IMR-90 (cell line): Measurements from ENCODE around the gene C6orf141. TPM values are rescaled to one million over a fixed set of nuclear protein-coding genes. Genes with fewer than 3 reads are reported as not detected.

Experiments
- ATAC-seq: fragments of 200-7000 bp; cut with Tn5 transposase; 2 replicates; pipeline ENCODE4 v1.9.1; 2020; ENCODE audit warnings: low read depth, mild to moderate bottlenecking, moderate library complexity
- BruUV-seq: library from RNA; stranded (reverse); fragments of 400-500 nt; replicated peaks from 2 replicates; lab custom pipeline; 2021; lab: Mats Ljungman, UMichigan
- CTCF ChIA-PET: fragments of 300-600 bp; formaldehyde crosslinking; extraction: SDS; loops from one replicate; lab custom pipeline; 2021; ENCODE audit warnings: antibody characterized with exemption; lab: Yijun Ruan, JAX
- POLR2A ChIA-PET: fragments of 300-600 bp; sonication (Branson Sonifier 250); formaldehyde crosslinking; loops from one replicate; lab custom pipeline; 2022; ENCODE audit warnings: antibody characterized with exemption; ENCODE audit not compliant: unreplicated experiment; lab: Charles Lee
- DNase-seq: peaks from one replicate; pipeline ENCODE4 v3.0.0; 2013
- H2AFZ ChIP-seq: replicated peaks from 2 replicates; pipeline ENCODE3; 2013; ENCODE audit warnings: low read length, mild to moderate bottlenecking; ENCODE audit not compliant: poor library complexity
- H2AK5ac ChIP-seq: 2 replicates; pipeline ENCODE4 v1.6.1; 2013; ENCODE audit warnings: low read depth, low read length, inconsistent platforms
- H2AK9ac ChIP-seq: replicated peaks from 2 replicates; pipeline ENCODE3; 2013; ENCODE audit warnings: mild to moderate bottlenecking, low read depth, low read length, moderate library complexity; ENCODE audit not compliant: poor library complexity
- H2BK120ac ChIP-seq: 2 replicates; pipeline ENCODE4 v1.6.1; 2013; ENCODE audit warnings: low read depth, low read length, inconsistent platforms
- H2BK15ac ChIP-seq: 3 replicates; pipeline ENCODE4 v1.6.1; 2013; ENCODE audit warnings: low read depth, low read length, inconsistent platforms
- H2BK20ac ChIP-seq: 2 replicates; pipeline ENCODE4 v1.6.1; 2013; ENCODE audit warnings: low read depth, mild to moderate bottlenecking, inconsistent platforms, low read length, moderate library complexity
- H2BK5ac ChIP-seq: 2 replicates; pipeline ENCODE4 v1.6.1; 2013; ENCODE audit warnings: mild to moderate bottlenecking, low read depth, low read length, inconsistent platforms; ENCODE audit not compliant: poor library complexity, severe bottlenecking
- H3K14ac ChIP-seq: replicated peaks from 2 replicates; pipeline ENCODE4 v1.6.1; 2013; ENCODE audit warnings: low read depth, low read length, inconsistent platforms
- H3K18ac ChIP-seq: 2 replicates; pipeline ENCODE4 v1.6.1; 2013; ENCODE audit warnings: low read depth, low read length, control low read depth
- H3K23ac ChIP-seq: 2 replicates; pipeline ENCODE4 v1.6.1; 2013; ENCODE audit warnings: low read depth, low read length, inconsistent platforms
- H3K27ac ChIP-seq: 2 replicates; pipeline ENCODE4 v1.5.1; 2013; ENCODE audit warnings: mild to moderate bottlenecking, control low read depth, low read length; ENCODE audit not compliant: insufficient read depth
- H3K27me3 ChIP-seq: 2 replicates; pipeline ENCODE4 v1.6.1; 2013; ENCODE audit warnings: low read length; ENCODE audit not compliant: control insufficient read depth, insufficient read depth
- H3K36me3 ChIP-seq: 2 replicates; pipeline ENCODE4 v1.6.1; 2013; ENCODE audit warnings: low read length, mixed read lengths; ENCODE audit not compliant: control insufficient read depth, insufficient read depth
- H3K4ac ChIP-seq: 2 replicates; pipeline ENCODE4 v1.6.1; 2013; ENCODE audit warnings: low read depth, low read length, inconsistent platforms
- H3K4me1 ChIP-seq: 2 replicates; pipeline ENCODE4 v1.6.1; 2013; ENCODE audit warnings: low read length, mixed read lengths; ENCODE audit not compliant: control insufficient read depth, insufficient read depth
- H3K4me2 ChIP-seq: 2 replicates; pipeline ENCODE4 v1.6.1; 2013; ENCODE audit warnings: low read depth, mild to moderate bottlenecking, control low read depth, low read length, moderate library complexity
- H3K4me3 ChIP-seq: 2 replicates; pipeline ENCODE4 v1.5.1; 2013; ENCODE audit warnings: low read depth, mild to moderate bottlenecking, control low read depth, low read length, moderate library complexity; ENCODE audit not compliant: insufficient read depth
- H3K56ac ChIP-seq: 2 replicates; pipeline ENCODE4 v1.6.1; 2013; ENCODE audit warnings: low read length, inconsistent platforms; ENCODE audit not compliant: insufficient read depth; ENCODE audit errors: extremely low read depth
- H3K79me1 ChIP-seq, 2 experiments: 2 replicates each; pipeline ENCODE4 v1.6.1; 2013; ENCODE audit warnings: low read length in 2 of 2, inconsistent platforms in 1 of 2, low read depth in 1 of 2
- H3K9ac ChIP-seq: 2 replicates; pipeline ENCODE4 v1.6.1; 2013; ENCODE audit warnings: low read depth, low read length, control low read depth
- H3K9me1 ChIP-seq: 2 replicates; pipeline ENCODE4 v1.6.1; 2013; ENCODE audit warnings: low read length, inconsistent platforms; ENCODE audit not compliant: insufficient read depth
- H3K9me3 ChIP-seq: 2 replicates; pipeline ENCODE4 v1.6.1; 2013; ENCODE audit warnings: low read length; ENCODE audit not compliant: control insufficient read depth, insufficient read depth
- H4K20me1 ChIP-seq: 2 replicates; pipeline ENCODE4 v1.6.1; 2013; ENCODE audit warnings: low read length, inconsistent platforms; ENCODE audit not compliant: insufficient read depth
- H4K5ac ChIP-seq: 2 replicates; pipeline ENCODE4 v1.6.1; 2013; ENCODE audit warnings: mild to moderate bottlenecking, low read depth, low read length, control low read depth
- H4K8ac ChIP-seq, 2 experiments: 2 replicates each; pipeline ENCODE4 v1.6.1; 2013; ENCODE audit warnings: low read depth in 2 of 2, low read length in 2 of 2, control low read depth in 1 of 2, inconsistent platforms in 1 of 2
- H4K91ac ChIP-seq: 2 replicates; pipeline ENCODE4 v1.6.1; 2013; ENCODE audit warnings: low read depth, low read length, inconsistent platforms; ENCODE audit not compliant: insufficient read depth
- CEBPB ChIP-seq: IDR thresholded peaks from 2 replicates; pipeline ENCODE4 v1.6.1; 2012; ENCODE audit warnings: low read depth, low read length, improper control_type of control experiment
- CTCF ChIP-seq: conservative IDR thresholded peaks from 2 replicates; pipeline ENCODE4 v1.5.1; 2012; ENCODE audit warnings: mild to moderate bottlenecking, low read depth, low read length, improper control_type of control experiment
- MAFK ChIP-seq: IDR thresholded peaks from 2 replicates; pipeline ENCODE4 v1.6.1; 2012; ENCODE audit warnings: low read depth, low read length, improper control_type of control experiment
- MXI1 ChIP-seq: IDR thresholded peaks from 2 replicates; pipeline ENCODE4 v1.6.1; 2012; ENCODE audit warnings: low read depth, mild to moderate bottlenecking, low read length, moderate library complexity, borderline replicate concordance
- NFE2L2 ChIP-seq: fragments of 150-350 bp; IDR thresholded peaks from 2 replicates; pipeline ENCODE4 v1.6.1; 2016; ENCODE audit warnings: low read depth, mild to moderate bottlenecking, low read length
- RAD21 ChIP-seq: IDR thresholded peaks from 2 replicates; pipeline ENCODE4 v1.6.1; 2012; ENCODE audit warnings: low read length, improper control_type of control experiment
- RCOR1 ChIP-seq: IDR thresholded peaks from 2 replicates; pipeline ENCODE4 v1.6.1; 2012; ENCODE audit warnings: mild to moderate bottlenecking, low read length, improper control_type of control experiment; ENCODE audit not compliant: insufficient replicate concordance
- RFX5 ChIP-seq: IDR thresholded peaks from 2 replicates; pipeline ENCODE4 v1.8.0; 2012; ENCODE audit warnings: low read depth, mild to moderate bottlenecking, low read length, moderate library complexity
- USF2 ChIP-seq: fragments of 150-350 bp; IDR thresholded peaks from 2 replicates; pipeline ENCODE4 v1.6.1; 2017; ENCODE audit warnings: mild to moderate bottlenecking, antibody characterized with exemption, low read length, low read depth
- WGBS, 2 experiments: methylation state at CpG; one replicate each; pipeline versions ENCODE4 v1.1.5 to v1.1.7; 2013; ENCODE audit warnings: missing lambda C conversion rate in 2 of 2; ENCODE audit not compliant: insufficient read length in 1 of 2; ENCODE audit errors: extremely low coverage in 2 of 2; 5-methylcytosine and 5-hydroxymethylcytosine counted together
- dilution Hi-C: fragments of 300-500 bp; cut with HindIII; formaldehyde crosslinking; loops from one replicate; pipeline ENCODE4 v1.14.3; 2018; ENCODE audit warnings: low sequenced_read_pairs; ENCODE audit not compliant: unreplicated experiment
- in situ Hi-C: fragments of 300-500 bp; cut with MboI; formaldehyde crosslinking; loops from 3 replicates; pipeline ENCODE4 v1.14.3; 2019; ENCODE audit warnings: low sequenced_read_pairs, inconsistent platforms, mixed read lengths
- intact Hi-C: fragments of 100-400 bp; cut with micrococcal nuclease; formaldehyde crosslinking; loops from 2 replicates; pipeline ENCODE4 v1.10.0; 2022
- polyA plus RNA-seq, 3 experiments: library from polyadenylated mRNA; depleted of rRNA; stranded (reverse); fragments of >200 nt; gene quantifications; 2 replicates each; pipeline ENCODE4 v1.2.3, GENCODE V29; 2012; ENCODE audit warnings: low replicate concordance in 1 of 3
- total RNA-seq: library from RNA; depleted of rRNA; stranded (reverse); fragments of >200 nt; gene quantifications from 2 replicates; pipeline ENCODE4 v1.2.3, GENCODE V29; 2012

The C6orf141 gene
- total and polyA plus RNA-seq, 2 of the 4 experiments (the other 2 are of a cell fraction), result not detected

GRCh38 chr6:49553384-49553783 lies 2.9 kb downstream of the C6orf141 start:
- intact Hi-C loops, result no loop called here
- in situ Hi-C loops, result no loop called here
- Histone ChIP-seq H4K91ac (no peak overlapping the region), H3K9me3 (no peaks in the 10 kb centered on the region), H3K27me3 (peaks cover 25% of the 10 kb centered on the region), H3K36me3 (no peaks in the 10 kb centered on the region), H2BK20ac (no peak overlapping the region), H4K8ac (no peak overlapping the region), H3K4me2 (no peak overlapping the region), H4K5ac (no peak overlapping the region), H3K4me3 (no peak overlapping the region), H2BK120ac (no peak overlapping the region), H3K4ac (no peak overlapping the region), H4K20me1 (no peaks in the 10 kb centered on the region), H3K4me1 (no peaks in the 10 kb centered on the region), H2AFZ (no peak overlapping the region), H3K18ac (no peak overlapping the region), H3K79me1 (no peaks in the 10 kb centered on the region), H3K23ac (no peak overlapping the region), H2AK9ac (no peak overlapping the region), H2BK5ac (no peak overlapping the region), H3K9me1 (no peaks in the 10 kb centered on the region), H2BK15ac (no peak overlapping the region), H2AK5ac (no peak overlapping the region), H3K9ac (no peak overlapping the region), H3K56ac (no peak overlapping the region), H3K14ac (no peak overlapping the region), H3K27ac (no peak overlapping the region)
- dilution Hi-C loops, result no loop called here
- peak; percentile 1 for DNase-seq
- TF ChIP-seq MAFK (no peak), RAD21 (no peak), RCOR1 (no peak), RFX5 (no peak), NFE2L2 (no peak), MXI1 (no peak), USF2 (no peak), CTCF (no peak), CEBPB (no peak)
- WGBS, 2 experiments, result no CpG with 5 or more reads among the region's 1 CpG
- ChIA-PET CTCF (no interaction called here), POLR2A (no interaction called here)
- no peak for ATAC-seq
- no TSS peak for BruUV-seq
